SJSA1 (cell line): ENCODE measurements around the gene METTL14. TPM values are rescaled to one million over a fixed set of nuclear protein-coding genes. Genes with fewer than 3 reads are reported as not detected.
"Not testable (repeated sequence)": the region's sequence is repeated elsewhere in the genome, so short reads cannot be mapped to it uniquely, and the experiment has no call there.

Experiments used
- DNase-seq, 2 experiments: peaks; one replicate each; pipeline ENCODE4 v3.0.0-alpha.2; 2015 to 2020; ENCODE audit warnings: low spot score in 2 of 2, low read depth in 1 of 2
- H3K27ac ChIP-seq: fragments of 250-450 bp; sonication (Bioruptor Pico); 2 replicates; pipeline ENCODE4 v1.5.1; 2020; ENCODE audit warnings: mild to moderate bottlenecking, moderate library complexity
- H3K27me3 ChIP-seq: fragments of 250-450 bp; sonication (Bioruptor Pico); replicated peaks from 2 replicates; pipeline ENCODE4 v1.5.1; 2020; ENCODE audit warnings: mild to moderate bottlenecking, moderate library complexity
- H3K36me3 ChIP-seq: fragments of 250-450 bp; sonication (Bioruptor Pico); 2 replicates; pipeline ENCODE4 v1.5.1; 2020; ENCODE audit warnings: mild to moderate bottlenecking
- H3K4me1 ChIP-seq: fragments of 250-450 bp; sonication (Bioruptor Pico); replicated peaks from 2 replicates; pipeline ENCODE4 v1.6.1; 2021; ENCODE audit warnings: mild to moderate bottlenecking
- H3K4me3 ChIP-seq: fragments of 250-450 bp; sonication (Bioruptor Pico); 2 replicates; pipeline ENCODE4 v1.5.1; 2020; ENCODE audit warnings: mild to moderate bottlenecking
- H3K9me3 ChIP-seq: fragments of 250-450 bp; sonication (Bioruptor Pico); replicated peaks from 2 replicates; pipeline ENCODE4 v1.5.1; 2020; ENCODE audit warnings: mild to moderate bottlenecking
- total RNA-seq: library from RNA; depleted of rRNA; stranded (reverse); fragments of >200 nt; shearing (Covaris generic); gene quantifications from 2 replicates; pipeline ENCODE4 v1.2.3, GENCODE V29; 2014; rRNA removed

METTL14 gene
- 27.0 and 37.0 TPM in 2 replicates for total RNA-seq

GRCh38 chr4:118684873-118685811 lies at the start of gene METTL14:
Gene METTL14 (plus strand): TSS chr4:118685392. CDS start chr4:118685535, 143 bp downstream.
- peak within 1 kb of the TSS; percentile 35 for H3K27ac ChIP-seq
- H3K9me3 ChIP-seq: no peaks in the 10 kb centered on the region
- DNase-seq: peak; percentile 89 to 93

GRCh38 chr4:118636126-118636525 lies 49.1 kb upstream of the METTL14 start:
- not testable (repeated sequence) for H3K4me1 ChIP-seq, H3K36me3 ChIP-seq, H3K27me3 ChIP-seq, H3K27ac ChIP-seq, DNase-seq, H3K4me3 ChIP-seq, H3K9me3 ChIP-seq

More at GRCh38 chr4:118684873-118685811, at the start of gene METTL14:
- H3K27me3 ChIP-seq: no peaks in the 10 kb centered on the region
- peaks cover 11% of the 10 kb centered on the region for H3K36me3 ChIP-seq
- H3K4me1 ChIP-seq: no peaks in the 10 kb centered on the region; the same call in 1 of the 2 replicates
- peak within 1 kb of the TSS; percentile 63 for H3K4me3 ChIP-seq

- H3K27ac ChIP-seq, H3K9me3 ChIP-seq, H3K27me3 ChIP-seq, H3K4me3 ChIP-seq, H3K36me3 ChIP-seq, H3K4me1 ChIP-seq: not testable (repeated sequence)
- peak in 1 of 2 experiments; percentile 45 for DNase-seq
These were observed 20.5 kb upstream of the METTL14 start for GRCh38 chr4:118664665-118665064.

DNA sequence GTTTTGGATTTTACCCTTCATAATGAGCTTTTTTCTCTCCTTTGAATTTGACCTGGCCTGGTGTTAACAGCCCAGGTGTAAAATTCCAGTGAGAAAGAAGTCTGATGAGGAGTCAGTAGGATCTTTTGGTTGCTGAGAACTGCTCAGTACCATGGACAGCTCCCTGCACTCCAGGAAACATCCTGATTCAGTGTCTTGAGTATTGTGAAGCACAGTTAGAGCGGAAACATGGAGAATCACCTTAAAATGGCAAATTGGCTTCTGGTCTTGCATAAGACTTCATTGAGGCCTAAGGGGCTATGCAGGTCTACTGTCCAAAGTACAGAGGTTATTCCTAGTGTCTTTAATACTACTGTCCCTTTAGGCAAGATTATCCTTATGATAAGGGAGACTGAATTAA lies 16.0 kb upstream of the METTL14 start:
- not testable (repeated sequence) for H3K36me3 ChIP-seq, H3K4me1 ChIP-seq, H3K4me3 ChIP-seq, H3K9me3 ChIP-seq, H3K27ac ChIP-seq, H3K27me3 ChIP-seq
- DNase-seq: peak in 1 of 2 experiments; percentile 63

GRCh38 chr4:118670968-118671367 lies 14.2 kb upstream of the METTL14 start:
- H3K4me1 ChIP-seq, H3K27me3 ChIP-seq, H3K27ac ChIP-seq, DNase-seq, H3K9me3 ChIP-seq, H3K4me3 ChIP-seq, H3K36me3 ChIP-seq: not testable (repeated sequence)

DNA sequence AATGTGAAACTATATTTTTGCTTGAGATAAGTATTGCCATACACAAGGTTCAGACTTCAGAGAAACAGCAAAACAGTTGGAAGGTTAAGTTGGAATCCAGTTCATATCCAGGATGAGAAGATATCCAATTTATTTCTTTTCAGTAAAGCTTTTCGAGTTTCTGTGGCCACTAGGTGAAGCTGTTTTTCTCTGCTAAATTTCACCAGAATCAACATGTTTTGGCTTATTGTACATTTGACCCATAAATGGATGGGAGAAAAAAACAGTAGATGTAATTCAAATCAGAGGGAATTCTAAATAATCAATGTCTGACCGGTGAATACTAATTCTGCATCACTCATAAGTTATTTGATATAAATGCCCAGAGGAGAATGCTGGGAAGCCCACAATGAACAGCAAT lies 9.1 kb upstream of the METTL14 start:
- Histone ChIP-seq H3K27ac (no peak overlapping the region), H3K9me3 (no peaks in the 10 kb centered on the region), H3K4me3 (no peak overlapping the region), H3K27me3 (no peaks in the 10 kb centered on the region), H3K36me3 (no peaks in the 10 kb centered on the region), H3K4me1 (no peaks in the 10 kb centered on the region)
- DNase-seq: no peak

DNA sequence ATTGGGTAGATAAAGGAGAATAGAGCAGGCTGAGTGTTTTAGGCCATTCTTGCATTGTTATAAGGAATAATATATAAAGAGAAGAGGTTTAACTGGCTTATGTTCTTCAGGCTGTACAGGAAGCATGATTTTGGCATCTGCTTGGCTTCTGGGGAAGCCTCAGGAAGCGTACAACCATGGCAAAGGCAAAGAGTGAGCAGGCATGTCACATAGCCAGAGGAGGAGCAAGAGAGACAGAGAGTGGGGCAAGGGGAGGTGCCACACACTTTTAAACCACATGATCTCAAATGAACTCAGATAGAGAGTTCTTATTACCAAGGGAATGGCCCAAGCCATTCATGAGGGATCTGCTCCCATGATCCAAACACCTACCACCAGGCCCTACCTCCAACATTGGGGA lies 4.4 kb upstream of the METTL14 start:
- no peak for DNase-seq
- no peaks in the 10 kb centered on the region for H3K27me3 ChIP-seq
- H3K9me3 ChIP-seq: no peaks in the 10 kb centered on the region
- no peak overlapping the region for H3K4me3 ChIP-seq
- H3K36me3 ChIP-seq: no peaks in the 10 kb centered on the region
- H3K27ac ChIP-seq: no peak overlapping the region
- H3K4me1 ChIP-seq: no peaks in the 10 kb centered on the region

- H3K9me3 ChIP-seq: no peaks in the 10 kb centered on the region
- no peak for DNase-seq
- H3K4me1 ChIP-seq: no peaks in the 10 kb centered on the region; the same call in 1 of the 2 replicates
- H3K4me3 ChIP-seq: no peak overlapping the region
- peaks cover 4% of the 10 kb centered on the region; the same call in 1 of the 2 replicates for H3K36me3 ChIP-seq
- H3K27me3 ChIP-seq: no peaks in the 10 kb centered on the region
- no peak overlapping the region for H3K27ac ChIP-seq
These were observed 2.3 kb upstream of the METTL14 start for GRCh38 chr4:118682928-118683327.

DNA sequence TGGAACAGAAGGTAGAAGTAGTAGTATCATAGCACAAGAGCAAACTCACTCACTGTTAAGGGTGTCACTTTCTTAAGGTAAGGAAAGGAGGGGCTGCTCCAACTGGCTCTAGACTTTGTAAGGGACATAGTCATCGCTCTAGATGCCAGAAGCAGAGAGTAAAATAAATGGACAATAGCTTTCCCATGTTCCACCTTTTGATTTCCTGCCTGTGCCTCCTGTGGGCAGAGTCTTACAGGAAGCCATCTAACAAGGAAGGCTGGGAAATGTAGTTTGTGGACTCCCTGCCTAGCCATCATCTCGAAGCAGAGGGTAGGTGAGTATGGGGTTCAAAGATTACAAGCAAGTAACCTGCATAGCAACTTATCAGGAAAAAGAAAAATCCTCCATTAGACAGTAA lies 1.7 kb upstream of the METTL14 start:
- Histone ChIP-seq H3K36me3 (peaks cover 4% of the 10 kb centered on the region; the same call in 1 of the 2 replicates), H3K4me1 (no peaks in the 10 kb centered on the region; the same call in 1 of the 2 replicates), H3K9me3 (no peaks in the 10 kb centered on the region), H3K27ac (no peak overlapping the region), H3K4me3 (no peak overlapping the region), H3K27me3 (no peaks in the 10 kb centered on the region)
- DNase-seq: no peak

GRCh38 chr4:118703118-118703517 lies 17.9 kb downstream of the METTL14 start:
- no peaks in the 10 kb centered on the region for H3K9me3 ChIP-seq
- H3K4me1 ChIP-seq: peaks cover 6% of the 10 kb centered on the region; the same call in 1 of the 2 replicates
- peaks cover 55% of the 10 kb centered on the region for H3K36me3 ChIP-seq
- no peak overlapping the region for H3K4me3 ChIP-seq
- no peaks in the 10 kb centered on the region for H3K27me3 ChIP-seq
- no peak overlapping the region for H3K27ac ChIP-seq
- no peak for DNase-seq

- peaks cover 31% of the 10 kb centered on the region for H3K36me3 ChIP-seq
- no peak overlapping the region for H3K4me3 ChIP-seq
- no peak overlapping the region for H3K27ac ChIP-seq
- no peak for DNase-seq
- no peaks in the 10 kb centered on the region for H3K9me3 ChIP-seq
- H3K4me1 ChIP-seq: no peaks in the 10 kb centered on the region
- H3K27me3 ChIP-seq: no peaks in the 10 kb centered on the region
These were observed 25.9 kb downstream of the METTL14 start for GRCh38 chr4:118711052-118711451.

- Histone ChIP-seq H3K36me3 (peaks cover 23% of the 10 kb centered on the region), H3K9me3 (no peaks in the 10 kb centered on the region), H3K4me3 (no peak overlapping the region), H3K27me3 (no peaks in the 10 kb centered on the region), H3K27ac (no peak overlapping the region), H3K4me1 (no peaks in the 10 kb centered on the region)
- DNase-seq: no peak
These were observed 27.7 kb downstream of the METTL14 start for GRCh38 chr4:118712872-118713271.

GRCh38 chr4:118714682-118715081 lies 29.5 kb downstream of the METTL14 start:
- Histone ChIP-seq H3K27ac (no peak overlapping the region), H3K27me3 (no peaks in the 10 kb centered on the region), H3K4me3 (no peak overlapping the region), H3K36me3 (peaks cover 20% of the 10 kb centered on the region), H3K4me1 (no peaks in the 10 kb centered on the region), H3K9me3 (no peaks in the 10 kb centered on the region)
- no peak for DNase-seq

DNA sequence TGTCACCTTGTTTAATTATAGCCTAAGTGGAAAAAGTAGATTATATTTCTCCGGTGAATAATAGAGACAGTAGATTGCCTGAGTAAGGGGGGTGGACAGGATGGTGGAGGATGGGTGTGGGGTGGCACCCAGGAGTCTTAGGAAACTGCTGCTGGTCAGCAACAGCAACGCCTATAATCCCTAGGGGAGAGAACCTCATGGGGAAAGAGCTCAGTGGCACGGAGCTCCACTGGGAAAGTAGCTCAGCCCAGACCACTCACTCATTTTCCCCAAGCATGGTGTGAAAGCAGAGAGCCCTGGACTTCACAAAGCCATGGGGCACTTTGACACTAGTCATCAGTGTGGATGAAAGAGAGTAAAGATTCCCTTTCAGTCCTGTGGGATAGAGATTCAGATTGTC lies 31.1 kb downstream of the METTL14 start:
- H3K36me3 ChIP-seq: peaks cover 19% of the 10 kb centered on the region
- DNase-seq: no peak
- H3K4me1 ChIP-seq: no peaks in the 10 kb centered on the region
- H3K27ac ChIP-seq: no peak overlapping the region
- no peaks in the 10 kb centered on the region for H3K9me3 ChIP-seq
- H3K27me3 ChIP-seq: no peaks in the 10 kb centered on the region
- H3K4me3 ChIP-seq: no peak overlapping the region
